ENCODE results near the gene HECW1.

The HECW1 gene

DNA sequence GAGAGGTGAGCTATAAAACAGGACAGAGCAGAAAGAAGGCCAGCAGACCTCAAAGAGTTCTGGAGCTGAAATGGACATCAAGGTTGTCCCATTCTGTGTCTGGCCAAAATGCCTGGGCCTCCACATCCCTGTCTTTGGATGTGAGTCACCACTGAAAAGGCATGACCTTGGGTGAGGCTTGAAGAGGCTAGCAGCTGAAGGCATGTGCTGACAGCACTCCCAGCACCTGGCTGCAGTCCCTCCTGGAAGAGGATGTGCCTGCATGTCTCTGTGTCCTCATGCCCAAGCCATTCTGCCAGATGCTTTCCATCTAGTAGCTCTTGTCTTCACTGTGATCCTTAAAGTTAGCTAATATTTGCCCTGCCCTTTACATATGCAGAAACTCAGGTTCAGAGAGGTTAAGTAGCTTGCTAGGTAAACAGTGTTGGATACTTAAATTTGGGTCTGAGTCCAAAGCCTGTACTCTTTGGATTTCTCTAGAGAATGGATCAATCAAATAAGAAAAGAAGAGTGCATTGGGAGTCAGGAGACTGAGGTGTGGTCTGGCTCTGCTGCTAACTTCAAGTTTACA, 35.8 kb downstream of the HECW1 start:
- peak; percentile 6 for DNase-seq

DNA sequence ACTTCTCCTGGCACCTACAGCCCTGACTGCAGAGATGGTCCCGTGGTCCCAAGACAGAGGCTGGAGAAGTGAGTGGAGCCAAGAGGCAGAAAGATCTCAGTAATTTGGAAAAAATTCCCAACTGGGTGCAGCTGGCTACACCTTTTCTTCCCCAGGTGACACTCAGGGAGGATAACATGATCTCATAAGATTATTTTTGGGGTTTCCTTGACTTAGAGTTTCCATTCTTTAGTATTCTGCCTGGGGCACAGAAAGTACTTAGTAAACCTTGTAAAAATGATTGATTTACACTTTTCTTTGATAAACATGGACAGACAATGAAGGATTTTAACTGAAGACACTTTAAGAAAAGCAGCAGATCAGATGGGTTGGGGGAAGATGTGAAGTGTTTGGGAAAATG, 38.6 kb downstream of the HECW1 start:
- DNase-seq, result no peak

DNA sequence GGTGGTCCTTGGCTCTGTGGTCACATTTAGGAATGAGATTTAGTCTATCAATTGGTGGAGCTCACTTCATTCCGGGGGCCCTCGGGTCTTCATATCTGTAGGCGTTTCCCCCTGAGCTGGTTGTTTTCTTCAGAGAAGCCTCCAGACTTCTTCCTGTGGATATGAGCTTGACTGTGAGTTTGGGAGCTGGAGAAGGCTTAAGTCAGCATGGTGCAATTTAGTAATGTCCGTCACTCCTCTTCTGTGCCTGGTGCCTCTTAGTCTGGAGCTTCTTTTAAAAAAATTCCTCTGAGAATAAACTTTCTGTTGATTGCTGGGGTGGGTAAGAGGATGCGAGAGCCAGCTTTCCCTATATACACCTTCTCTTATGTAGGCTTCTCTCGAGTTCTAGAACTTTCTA, 40.2 kb downstream of the HECW1 start:
- no peak for DNase-seq

DNA sequence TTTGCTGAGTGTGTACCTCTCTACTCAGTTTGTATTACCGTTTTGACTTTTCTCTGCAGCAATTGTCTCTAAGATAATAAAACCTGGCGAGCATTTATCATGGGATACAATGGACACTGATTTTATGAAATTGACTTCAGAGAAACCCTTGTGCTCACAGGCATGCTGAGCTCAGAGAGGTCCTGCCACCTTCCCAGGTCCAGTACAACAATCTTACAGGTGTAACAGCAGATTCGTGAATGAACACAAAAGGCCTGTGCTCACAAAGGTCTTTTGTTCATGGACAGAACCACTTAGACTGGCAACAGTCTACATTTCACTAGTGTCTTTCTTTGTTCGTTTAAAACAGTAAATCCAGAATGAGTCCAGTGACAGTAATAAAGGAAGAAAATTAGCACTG, 43.2 kb downstream of the HECW1 start:
- DNase-seq, result no peak

DNA sequence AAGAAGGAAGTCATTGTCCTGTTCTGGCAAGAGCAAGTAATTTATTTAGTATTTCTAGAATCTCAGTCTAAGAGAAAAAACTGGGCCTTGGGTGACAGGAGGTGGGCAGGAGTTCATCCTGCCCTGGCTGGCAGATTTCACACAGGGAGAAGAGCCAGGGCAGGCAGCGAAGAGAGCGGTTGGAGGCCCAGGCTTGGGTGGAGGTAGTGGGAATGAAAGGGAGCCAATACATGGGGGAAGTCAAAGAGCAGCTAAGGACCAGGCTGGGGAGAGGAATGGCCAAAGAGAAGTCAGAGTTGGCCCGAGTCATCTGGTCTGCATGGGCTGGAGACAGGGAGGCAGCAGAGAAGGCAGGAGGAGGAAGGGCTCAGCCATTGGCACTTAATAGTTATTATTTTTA, 51.4 kb downstream of the HECW1 start:
- DNase-seq, result no peak

DNA sequence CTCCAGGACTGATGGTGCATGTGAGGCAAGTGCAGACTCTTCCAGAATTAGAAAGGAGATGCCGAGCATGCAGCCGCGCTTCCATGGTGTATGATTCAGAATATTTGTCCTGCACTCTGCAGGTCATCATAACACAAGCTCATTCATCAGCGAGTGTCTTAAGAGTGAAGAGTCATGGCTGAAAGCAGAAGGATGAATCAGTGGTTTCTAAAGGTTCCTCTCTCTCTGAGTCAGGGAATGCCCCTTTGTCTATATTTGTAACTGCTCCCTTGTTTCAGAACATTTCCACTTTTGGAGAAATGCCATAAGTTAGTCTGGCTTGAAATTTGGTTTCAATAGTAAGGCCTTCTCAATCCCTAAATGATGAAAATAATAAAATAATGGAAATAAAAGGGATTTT, 52.3 kb downstream of the HECW1 start:
- peak; percentile 98 for DNase-seq

DNA sequence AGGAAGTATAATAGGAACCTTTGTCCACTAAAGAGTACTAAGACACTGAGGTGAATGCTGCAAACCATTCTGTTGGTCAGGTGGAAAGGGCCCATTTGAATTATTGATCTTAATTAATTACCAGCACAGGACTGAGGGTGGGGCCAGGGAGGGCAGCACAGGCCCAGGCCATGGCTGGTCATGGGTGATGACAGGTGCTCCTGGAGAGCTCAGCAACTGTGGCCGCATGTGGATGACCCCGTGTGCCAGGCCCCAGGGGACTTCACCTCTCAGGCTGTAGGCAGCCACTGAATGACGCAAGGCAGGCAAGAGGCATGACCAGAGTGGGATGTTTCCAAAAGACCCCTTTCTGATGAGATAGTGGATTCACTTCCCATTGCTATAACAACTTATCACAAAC, 54.2 kb downstream of the HECW1 start:
- DNase-seq, result no peak

DNA sequence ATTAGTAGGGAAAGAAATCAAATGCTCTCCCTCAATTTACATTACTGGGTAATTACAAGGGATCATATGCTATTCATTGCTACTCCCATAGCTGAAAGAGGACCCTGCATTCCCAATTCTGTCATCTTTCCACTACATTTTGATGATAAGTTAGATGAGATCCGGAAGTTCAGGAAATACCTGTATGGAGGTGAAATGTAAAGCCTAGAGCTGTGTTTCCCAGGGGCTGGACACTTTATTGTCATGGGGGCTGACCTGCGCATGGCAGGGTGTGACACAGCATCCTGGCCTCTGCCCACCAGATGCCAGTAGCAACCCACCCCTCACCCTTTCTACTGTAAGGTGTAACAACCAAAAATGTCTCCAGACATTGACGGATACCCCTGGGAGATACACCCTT, 56.6 kb downstream of the HECW1 start:
- no peak for DNase-seq

DNA sequence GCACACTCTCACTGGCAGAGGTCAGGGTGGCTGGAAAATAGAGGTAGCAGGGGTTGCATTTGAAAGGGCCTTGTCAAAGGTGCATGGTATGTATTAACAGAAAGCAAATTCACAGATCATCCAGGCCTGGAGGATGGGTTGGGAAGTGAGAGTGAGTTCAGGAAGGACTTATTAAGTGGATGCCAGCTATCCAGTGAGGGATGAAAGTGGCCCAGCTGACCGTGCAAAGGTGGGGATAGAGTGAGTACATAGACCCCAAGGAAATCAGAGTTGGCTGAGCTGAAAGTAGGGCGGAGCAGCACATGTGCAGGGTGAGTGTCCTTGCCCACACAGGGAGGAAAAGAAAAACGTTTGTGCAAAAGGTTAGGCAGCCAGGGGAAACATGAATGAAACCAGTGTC, 58.1 kb downstream of the HECW1 start:
- DNase-seq, result no peak

DNA sequence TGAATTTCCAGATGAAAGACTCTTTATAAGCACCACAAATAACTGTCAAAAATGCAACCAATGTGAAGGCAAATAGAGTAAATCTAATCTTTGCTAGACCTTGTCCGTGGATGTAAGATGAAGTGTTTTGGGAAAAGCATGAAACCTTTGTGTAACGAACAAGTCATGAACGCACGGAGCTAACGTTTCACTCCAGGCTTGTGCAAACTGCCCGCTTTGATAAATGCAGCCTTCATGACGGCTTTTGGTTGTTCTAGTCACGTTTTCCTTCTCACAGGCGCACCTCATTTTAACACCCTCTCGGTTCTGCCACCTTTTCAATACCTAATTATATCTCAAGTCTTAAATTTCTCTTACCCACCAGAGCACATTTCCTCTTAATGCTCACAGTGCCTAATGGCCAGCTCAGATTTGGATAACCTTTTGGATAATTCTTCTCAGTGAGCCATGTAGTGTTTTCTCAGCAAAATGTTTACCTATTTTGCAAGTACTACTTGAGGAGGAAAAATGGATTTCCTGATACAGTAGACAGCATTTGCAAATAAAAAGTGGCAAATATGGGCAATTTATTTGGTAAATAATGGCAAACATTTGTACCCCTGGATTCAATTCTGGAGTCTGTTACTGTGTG, 63.2 kb downstream of the HECW1 start:
- no peak for DNase-seq

DNA sequence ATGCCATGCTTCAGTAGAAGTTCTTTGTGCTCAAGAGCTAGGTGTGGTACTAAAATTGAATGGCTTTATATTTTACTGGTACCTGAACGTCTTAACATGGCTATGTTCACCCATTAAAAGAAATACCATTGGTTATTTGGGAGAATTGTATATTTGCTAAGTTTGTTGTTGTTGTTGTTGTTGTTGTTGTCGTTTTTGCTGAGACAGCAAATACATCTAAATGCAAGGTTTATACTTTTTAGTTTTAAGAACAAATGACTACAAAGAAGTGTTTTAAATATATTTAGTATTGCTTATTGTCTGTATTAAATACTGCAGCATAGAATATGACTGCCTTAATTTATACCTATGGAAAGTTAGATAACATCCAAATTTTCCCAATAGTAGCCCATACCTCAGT, 66.9 kb downstream of the HECW1 start:
- DNase-seq, result no peak

DNA sequence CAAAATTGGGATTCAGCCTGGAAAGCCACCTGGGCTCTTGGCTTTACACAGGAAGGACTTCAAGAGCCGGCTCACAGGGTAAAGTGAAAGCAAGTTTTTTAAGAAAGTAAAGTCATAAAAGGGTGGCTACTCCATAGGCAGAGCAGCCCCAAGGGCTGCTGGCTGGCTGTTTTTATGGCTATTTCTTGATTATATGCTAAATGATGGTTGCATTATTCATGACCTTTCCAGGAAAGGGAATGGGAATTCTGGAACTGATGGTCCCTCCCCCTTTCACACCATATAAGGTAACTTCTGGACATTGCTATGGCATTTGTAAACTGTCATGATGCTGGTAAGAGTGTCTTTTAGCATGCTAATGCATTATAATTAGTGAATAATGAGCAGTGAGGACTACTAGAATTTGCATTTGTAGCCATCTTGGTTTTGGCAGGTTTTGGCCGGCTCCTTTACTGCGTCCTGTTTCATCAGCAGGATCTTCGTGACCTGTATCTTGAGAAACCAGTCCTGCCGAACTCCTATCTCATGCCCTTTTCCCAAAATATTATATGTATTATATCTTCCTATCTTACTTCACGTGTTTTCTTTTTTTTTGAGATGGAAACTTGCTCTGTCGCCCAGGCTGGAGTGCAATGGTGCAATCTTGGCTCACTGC, 80.5 kb downstream of the HECW1 start:
- DNase-seq, result no peak

DNA sequence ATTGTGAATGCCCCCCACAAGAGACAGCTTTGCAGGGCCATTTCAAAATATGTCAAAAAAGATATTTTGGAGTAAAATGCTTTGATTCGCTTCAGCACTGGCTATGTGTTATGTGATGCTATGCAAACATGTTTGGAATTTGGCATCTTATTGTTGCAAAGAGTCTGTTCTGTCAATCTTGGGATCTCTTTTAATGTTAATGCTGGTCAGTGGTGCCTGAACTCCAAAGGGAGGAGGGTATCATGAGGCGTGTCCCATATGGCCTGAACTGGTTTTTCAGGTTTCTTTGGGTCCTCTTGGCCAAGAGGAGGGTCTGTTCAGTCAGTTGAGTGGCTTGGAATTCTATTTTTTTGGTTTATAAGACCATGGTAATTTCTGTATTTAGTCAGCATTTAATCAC, 81.4 kb downstream of the HECW1 start:
- DNase-seq, result no peak

DNA sequence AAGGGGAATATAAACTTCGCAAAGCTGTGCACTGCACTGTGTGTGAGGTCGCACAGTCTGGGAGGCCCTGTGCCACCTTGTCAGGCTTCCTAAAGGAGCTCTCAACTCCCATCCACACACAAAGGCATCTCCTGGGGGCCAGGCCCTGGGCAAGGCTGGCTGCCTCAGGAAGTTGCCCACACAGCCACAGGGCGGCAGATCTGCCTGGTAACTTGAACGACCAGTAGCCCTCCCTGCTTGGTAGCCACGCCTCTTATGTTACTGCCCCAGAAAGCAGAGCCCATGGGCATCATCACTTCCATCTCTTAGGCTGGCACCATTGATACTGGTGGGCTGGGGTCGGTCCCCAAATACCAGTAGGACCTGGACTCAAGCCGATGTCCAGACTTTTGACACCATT, 82.8 kb downstream of the HECW1 start:
- DNase-seq, result no peak

DNA sequence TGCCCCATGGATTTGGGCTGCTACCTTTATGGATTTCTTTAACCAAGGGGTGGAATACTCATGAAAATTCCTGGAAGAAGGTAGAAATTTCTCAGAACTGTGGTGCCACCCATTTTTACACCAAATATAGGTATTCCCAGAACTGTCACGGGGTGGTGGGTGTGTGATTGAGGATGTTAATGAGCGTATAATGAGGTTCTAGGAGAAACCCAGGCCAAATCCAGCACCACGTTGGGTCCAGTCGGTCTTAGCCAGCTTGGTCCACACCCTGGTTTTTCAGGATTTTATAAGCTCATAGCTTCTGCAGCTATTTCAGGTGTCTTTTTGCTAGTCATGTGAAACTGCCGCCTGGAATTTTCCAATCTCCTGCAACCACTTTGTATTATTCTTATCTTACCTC, 83.3 kb downstream of the HECW1 start:
- DNase-seq, result no peak

DNA sequence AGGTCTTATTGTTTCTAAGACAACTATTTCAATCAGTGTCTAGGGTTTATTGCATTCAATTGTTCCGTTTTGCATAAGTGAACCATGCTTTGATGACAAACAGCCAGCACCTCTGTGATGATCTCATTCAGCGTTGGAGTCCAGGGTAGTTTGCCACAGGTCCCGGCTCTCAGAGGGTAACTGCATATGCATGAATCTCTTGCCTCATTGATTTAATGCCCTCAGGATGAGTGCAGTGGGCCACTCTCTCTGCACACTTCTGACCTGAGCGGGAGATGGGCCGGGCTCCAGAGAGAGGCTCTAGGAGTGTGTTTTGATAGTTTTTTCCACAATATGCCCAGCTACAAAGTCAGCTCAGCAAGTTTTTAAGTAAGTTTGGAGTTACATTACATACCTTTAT, 83.9 kb downstream of the HECW1 start:
- no peak for DNase-seq

DNA sequence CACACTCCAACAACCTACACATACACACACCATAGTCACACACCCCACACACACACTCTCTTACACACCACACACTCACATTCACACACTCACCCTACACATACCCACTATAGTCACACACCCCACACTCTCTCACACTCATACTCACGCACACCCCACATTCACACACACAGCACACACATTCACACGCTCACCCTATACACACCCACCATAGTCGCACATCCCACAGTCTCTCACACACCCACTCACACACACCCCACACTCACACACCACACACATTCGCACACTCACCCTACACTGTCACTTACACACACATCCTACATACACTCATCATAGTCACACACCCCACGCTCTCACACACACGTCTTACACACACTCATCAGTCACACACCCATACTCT, 85.6 kb downstream of the HECW1 start:
- no peak for DNase-seq

DNA sequence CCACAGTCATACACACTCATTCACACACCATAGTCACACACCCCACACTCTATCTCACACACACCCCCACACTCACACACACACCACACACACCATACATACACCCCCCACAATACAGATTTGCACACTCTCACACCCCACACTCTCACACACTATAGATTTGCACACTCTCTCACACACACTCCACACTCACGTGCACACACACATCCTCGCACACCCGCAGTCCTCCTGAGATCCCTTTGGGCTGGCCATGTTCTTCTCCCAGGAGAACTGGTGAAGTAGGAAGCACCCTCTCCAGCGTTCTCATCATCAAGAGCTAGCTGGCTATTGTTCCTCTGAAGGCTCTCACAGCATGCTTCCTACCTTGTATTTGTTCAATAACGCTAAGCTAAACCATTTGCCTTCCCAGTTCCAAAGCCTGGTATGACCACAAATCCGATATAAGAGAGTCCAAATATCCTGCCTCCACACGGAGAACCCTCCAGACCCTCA, 86.2 kb downstream of the HECW1 start:
- DNase-seq, result no peak

DNA sequence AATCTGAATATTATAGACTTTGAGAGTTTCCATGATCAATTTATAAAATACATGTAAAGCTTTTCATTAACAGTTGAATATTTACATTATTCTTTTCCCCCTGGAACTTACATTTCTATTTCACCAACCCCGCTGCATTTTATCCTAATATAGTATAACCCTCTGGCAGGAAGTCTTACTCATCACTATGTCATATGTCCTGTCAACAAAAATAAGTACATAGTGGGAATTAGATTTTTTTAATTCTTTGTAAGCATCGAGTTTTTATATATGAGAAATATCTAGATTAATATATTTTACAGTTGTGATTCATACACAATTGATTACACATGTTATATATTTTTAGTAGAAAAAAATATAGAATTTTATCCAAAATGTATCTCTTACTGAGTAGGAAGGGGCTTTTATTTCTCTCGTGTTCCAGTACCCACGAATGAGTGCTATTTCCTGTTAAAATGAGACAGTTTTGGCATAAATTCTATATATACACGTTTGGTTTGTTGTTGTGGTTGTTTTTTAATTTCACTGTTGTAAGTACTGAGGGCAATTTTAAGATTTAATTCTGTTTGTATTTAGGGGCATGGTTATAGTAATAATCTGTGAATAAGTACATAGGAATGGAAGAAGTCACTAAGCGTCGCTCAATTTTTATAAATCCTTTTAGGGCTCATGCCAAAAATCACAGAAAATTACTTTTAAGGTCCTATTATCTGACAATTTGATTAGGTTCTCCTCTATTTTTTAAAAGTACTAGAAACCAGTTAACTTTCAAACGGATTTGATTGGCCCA, 87.1 kb downstream of the HECW1 start:
- peak; percentile 78 for DNase-seq

DNA sequence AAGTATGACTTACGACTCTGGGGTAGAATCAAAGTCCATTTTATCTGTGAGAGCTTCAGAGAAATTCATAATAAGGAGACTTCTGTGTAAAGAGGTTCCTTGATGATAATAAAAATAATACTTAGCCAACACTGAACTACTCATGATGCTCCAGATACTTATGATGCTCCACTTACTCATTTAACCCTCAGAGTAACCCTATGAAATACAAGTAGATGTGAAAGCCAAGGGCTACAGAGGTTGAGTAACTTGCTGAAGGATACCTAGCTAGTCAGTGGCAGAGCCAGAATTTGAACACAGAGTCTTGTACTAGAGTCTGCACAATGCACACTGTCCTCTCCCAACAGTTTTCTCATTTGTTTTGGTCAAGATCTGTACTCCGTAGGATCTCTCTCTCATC, 89.5 kb downstream of the HECW1 start:
- DNase-seq, result peak; percentile 38

DNA sequence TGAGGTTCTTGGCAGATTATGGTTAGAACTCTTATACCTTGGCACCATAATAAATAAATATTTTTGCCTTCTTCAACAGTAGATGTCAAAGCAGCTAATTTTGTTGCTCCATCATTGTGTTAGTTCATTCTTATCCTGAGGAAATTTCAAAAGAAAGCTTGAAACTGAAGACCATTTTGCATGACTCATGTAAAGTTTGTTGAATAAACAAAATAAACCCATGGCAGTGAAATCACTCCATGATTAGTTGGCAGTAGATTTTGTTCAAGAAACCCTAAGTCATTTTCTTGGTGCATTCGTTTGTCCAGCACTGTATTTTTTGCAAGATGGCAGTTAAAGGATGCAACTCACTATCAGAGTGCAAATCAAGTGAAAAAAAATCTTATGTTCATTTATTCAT, 91.6 kb downstream of the HECW1 start:
- peak; percentile 68 for DNase-seq

DNA sequence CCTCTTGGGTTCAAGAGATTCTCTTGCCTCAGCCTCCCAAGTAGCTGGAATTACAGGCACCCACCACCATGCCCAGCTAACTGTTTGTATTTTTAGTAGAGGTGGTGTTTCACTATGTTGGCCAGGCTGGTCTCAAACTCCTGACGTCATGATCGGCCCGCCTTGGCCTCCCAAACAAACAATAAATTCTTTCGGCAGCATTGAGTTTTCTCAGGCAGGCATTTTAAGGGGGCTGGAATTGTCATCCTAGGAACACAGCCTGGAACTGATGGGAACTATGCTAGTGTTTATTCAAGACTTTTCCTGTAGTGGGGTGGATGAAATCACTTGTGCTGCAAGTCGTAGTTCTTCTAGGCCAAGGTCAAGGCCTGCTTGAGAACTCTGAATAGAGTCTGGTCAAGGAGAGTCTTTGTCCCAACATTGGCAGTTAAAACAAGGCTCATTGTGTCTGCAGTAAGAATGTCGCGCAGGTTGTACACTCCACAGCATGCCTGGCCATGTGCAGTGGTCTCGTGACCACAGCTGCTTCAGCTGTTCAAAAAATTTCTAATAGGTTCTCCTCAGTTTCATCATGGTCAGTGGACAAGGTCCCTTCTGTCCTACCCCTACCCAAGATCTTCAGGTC, 92.8 kb downstream of the HECW1 start:
- no peak for DNase-seq

DNA sequence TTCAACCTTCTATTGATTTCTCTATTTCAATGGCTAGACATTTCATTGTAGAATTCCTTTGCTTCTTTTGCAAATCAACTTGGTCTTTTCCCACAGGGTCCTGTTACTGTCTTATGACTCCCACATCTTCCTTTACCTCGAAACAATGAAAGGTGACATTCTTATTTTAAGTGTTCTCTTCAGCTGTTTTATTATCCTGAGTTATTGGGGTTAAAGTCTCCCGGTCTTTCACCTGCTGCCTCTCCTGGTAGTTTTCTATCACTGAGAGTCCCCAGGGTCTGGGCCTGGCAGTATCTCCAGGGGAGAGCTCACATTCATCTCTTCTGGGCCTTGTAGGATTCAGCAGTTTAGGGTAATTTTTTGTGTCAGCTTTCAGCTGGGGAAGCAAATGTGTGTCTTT, 95.8 kb downstream of the HECW1 start:
- DNase-seq, result no peak

All from fibroblast of skin of back (primary cell).